GM21619 (cell line): ENCODE data around the gene ZNF219.
A peak's percentile ranks its signal among the peaks of the same experiment; 100 is the strongest.

Source experiments
- ATAC-seq: cut with Tn5 transposase; IDR thresholded peaks from one replicate; pipeline ENCODE4 v1.9.1; 2021; ENCODE audit not compliant: unreplicated experiment

Gene ZNF219

DNA sequence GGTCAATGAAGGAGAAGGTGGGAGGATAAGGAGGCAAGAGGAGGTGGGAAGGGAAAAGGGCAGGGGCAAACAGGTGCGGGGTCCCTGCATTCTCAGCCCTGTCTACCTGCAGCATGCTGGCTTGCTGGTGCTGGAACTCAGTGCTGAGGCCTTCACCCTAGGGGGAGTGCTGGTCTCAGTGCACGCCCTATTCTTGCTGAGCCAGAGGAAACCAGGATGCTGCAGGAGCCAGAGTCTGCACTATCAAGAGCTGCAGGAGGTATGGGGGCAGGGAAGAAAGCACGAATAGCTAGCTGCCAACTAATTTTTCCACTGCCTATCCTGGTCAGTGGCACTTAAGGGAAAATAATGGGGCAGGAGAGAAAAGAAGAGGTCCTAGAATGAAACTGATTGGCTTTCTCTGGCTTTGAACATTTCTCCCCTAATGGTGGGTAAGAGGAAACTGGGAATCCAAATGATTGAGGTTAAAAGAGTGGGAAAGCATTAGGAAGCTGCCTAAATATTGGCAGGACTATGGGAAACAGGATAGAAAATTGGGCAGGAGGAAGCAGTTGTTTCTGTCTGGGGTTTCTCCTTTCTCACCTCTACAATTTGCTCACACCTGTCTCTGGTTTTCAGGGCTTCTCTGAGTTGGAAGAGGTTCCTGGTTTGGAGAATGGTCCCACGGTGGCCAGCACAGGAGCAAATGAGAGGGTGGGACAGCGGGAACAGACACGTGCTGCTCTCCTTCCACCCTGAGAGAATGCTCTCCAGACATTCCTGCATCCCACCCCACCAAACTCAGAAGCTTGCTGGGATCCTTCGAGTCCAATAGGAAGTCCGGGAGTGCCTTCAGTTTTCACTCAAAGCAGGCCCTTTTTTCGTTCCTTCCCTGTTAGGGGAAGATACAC lies 4.3 kb upstream of the ZNF219 start:
- ATAC-seq, result no peak

DNA sequence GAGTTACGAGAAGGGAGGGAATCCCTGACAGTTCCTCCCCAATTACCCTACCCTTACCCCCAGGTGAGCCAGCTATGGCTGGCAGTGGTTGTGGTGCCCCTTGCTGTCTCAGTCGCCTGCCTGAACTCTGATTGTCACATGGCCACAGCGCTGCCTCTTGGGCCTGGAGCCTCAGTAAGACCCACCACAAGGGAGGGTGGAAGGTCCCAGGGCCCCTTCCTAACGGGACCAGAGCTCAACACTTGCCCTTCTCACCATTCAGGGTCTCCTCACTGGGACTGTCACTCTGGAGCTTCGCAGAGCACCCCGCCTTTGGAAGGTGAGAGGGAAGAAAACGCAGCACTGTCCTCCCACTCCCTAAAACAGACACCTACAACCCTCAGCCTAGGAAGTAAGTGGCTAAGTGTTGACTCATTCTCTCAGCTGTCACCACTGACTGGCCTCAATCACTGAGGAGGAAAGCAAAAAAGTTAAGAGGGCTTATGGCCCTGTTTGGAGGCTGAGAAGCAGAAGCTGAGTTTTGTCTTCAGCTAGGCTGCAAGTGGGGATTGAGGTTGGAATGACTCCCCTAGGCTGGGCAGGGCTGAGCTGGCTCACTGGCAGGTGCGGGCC lies 3.5 kb upstream of the ZNF219 start:
- ATAC-seq, result no peak

DNA sequence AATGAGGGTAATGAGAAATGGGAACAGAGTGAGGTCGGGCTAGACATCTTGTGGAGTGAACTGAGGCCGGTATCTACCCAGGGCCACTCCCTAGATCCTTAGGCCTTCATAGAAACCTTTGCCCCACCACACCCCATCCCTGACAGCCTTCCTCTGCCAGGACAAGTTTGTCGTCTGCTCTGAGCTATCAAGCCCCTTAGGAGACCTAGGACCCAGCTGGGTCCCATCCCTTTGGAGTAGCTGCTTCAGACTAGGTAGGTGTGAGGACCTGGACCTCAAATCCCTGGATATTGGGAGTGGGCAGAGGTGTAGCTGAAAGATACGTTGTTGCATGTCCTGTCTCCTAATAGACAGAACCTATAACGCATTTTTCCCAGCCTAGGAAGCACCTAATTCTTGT lies 2.5 kb upstream of the ZNF219 start, which contains the start of gene TMEM253:
Gene TMEM253 (plus strand): TSS at position 136 of the 400 bp plus-strand sequence. CDS start 278 bp downstream, outside the sequence.
- no peak for ATAC-seq

DNA sequence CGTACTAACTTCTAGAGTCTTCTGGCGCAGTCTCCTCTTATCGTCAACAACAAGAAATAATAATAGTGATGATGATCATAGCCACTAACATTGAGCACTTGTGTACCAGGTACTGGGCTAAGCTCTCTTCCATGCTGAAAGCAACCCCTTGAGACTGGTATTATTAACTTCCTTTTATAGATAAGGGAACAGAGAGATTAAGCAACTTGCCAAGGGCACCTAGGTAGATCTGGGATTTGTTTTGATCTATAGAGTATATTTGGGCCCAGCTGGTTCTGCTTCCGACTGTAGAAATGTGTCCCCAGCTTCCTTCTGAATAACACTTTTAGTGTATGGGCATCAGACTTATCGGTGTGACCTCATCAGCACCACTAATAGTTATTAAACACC lies 1.1 kb upstream of the ZNF219 start:
- ATAC-seq, result no peak

DNA sequence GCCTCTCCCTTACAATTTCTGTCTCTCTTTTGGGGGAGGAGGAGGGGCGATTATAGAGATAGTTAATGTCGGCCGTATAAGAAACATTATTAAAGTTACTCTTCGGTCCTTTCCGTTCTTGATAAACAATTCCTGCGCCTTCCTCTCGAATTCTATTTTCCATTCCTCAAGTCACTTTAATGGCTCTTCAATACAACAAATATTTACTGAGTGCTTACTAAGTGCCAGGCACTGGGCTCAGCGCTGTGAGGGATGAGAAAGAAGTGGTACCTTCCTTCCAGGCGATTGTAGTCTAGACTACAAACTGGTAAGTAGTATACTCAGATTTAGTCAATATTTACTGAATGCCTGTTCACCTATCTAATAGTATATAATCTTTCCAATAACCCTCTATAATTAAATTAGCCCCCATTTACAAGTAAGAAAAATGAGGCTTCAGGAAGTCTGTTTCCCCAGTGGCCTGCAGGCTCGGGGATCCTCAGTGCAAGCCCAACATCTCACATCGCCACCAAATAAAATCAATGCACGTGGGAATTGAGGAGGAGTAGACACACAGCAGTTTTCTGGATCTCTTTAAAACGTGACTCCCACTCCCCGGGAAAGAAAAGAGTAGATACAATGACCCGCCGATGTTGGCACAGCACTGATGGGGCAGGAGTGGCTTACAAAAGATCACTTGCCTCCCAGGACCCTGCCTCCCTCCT lies 589 bp upstream of the ZNF219 start:
- no peak for ATAC-seq

DNA sequence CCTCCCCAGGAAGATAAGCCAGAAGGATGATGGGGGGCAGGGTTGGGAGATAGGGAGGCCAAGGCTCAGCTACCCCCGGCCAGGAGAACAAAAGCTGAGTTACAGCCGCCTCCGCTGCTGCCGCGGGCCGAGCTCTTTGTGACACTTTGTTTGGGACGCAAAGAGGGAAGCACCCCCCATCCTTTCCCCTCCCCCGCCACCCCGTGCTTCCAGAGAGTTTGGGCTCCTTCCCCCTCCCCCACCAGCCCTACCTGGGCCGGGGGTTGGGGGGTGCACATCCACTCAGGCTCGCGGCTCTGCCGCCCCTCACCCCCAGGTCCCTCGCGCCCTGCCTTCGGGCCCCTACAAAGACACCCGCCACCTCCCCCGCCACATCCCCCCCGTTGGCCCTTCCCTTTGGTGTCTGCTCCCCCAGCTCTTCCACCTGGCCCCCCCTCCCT lies 799 bp downstream of the ZNF219 start:
- no peak for ATAC-seq

DNA sequence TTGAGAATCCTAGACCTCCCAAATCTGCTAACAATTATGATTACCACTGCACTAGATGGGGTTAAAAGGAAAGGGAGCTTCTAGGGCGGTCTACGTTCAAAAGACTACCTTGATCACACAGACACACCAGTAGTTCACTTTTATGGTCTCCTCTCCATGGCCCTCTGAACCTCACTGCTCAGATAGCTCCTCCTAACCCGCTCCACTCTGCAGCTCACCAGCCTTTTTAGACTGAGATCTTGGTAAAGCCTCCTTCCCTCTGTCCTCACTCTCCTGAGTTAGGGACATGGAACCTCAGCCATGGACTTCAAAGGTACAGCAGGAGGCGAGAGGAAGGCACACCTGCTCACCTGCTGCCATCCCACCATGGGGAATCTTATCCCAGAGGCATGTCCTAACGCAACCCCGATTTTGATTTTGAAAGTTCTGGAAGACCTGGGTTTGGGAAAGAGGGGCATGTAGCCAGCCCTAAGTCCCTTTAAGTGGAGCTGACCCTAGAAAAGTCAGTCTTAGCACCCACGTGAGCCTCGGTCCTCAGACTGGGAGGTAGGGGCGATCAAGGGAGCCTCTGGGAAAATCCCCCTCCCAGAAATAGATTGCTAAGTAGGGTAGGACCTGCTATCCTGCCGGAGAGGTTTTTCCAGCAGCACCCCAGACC lies 1.3 kb downstream of the ZNF219 start:
- no peak for ATAC-seq

DNA sequence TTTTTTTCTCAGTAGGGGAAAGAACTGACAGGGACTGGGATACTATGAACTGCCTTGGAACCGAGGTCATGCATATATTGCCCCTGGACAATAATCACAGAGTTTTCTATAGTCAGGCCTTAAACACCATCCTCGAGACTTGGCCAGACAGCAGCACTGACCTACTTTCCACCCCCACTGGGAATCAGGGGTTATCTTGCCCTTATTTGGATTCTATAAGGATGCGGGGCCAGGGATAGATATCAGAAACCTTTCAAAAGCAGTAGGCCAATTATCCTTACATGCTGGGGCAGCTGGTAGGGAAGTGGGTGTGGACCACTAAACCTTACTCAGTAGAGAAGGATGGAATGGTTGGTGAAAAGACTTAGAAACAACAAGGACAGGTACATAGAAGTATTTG lies 2.0 kb downstream of the ZNF219 start:
- no peak for ATAC-seq

DNA sequence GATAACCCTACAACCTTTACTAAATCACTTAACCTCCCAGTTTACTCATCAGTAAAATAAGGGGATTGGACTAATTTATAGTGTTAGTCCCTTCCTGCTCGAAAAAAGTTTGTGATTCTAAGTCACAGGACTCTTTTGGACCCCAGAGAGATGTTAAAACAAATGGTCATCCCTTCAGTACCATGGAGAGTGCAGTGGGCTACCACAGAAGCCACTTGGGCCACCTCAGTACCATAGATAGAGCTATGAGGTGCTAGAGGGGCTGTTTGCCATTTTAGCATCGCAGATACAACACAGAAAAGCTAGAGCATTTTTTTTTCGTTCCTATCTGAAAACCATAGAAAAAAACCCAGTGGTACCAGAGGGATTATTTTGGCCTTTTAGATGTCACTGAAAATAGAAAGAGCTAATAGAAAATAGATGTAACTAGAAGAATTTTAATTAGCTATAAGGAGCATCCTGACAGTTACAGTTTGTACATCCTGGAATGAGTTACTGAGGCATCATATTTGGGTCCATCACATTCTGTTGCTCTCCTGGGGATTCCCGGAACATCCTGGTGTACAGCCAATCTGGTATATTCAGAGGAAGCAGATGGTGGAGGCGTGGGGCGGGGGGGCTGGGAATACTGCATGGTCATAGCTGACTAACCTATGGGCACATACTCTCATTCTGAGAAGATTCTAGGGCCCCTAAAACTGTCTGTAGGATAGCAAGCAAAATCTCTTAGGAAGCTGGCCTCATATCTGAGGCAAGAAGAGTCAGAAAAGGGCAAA lies 2.8 kb downstream of the ZNF219 start:
- ATAC-seq, result no peak

DNA sequence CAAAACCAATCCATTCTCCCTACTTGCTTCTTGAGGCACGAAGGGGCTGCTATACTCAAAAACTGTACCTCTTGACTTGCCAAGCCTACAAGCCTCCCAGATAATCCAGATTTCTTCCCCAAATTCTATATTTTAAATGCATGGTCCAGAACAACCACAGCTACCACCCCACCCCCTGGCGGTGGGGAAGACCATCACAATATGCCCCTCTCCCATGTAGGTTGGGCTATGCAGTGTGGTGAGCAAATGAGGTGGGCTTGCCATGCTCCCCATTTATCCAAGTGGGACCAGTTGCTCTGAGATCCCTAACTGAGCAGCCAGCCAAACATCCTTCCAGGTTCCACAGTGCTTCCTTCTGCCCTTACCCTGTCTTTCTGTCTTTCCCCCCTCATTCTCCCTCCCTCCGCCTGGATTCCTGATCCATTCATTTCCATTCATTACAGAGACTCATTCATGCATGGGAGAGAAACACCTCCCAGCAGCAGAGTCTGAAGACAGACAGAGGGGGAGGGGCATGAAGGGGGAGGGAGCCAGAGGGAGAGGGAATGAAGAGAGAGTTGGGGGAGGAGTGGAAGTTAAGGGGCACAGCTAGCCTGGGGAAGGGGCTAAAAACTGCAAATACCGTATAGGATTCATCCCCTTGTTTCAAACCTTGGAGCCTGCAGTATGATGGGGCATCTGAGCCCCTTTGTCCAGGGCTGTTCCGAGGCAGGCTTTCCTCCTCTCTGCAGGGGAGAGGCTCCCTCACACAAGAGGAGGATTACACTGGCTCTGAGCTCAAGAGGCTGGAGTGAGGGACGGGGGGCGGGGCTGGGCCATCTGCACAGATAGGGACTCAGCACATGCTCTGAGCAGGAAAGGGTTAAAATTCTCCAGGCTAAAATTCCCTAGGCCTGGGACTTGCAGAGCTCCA lies 4.4 kb downstream of the ZNF219 start:
- ATAC-seq, result no peak

DNA sequence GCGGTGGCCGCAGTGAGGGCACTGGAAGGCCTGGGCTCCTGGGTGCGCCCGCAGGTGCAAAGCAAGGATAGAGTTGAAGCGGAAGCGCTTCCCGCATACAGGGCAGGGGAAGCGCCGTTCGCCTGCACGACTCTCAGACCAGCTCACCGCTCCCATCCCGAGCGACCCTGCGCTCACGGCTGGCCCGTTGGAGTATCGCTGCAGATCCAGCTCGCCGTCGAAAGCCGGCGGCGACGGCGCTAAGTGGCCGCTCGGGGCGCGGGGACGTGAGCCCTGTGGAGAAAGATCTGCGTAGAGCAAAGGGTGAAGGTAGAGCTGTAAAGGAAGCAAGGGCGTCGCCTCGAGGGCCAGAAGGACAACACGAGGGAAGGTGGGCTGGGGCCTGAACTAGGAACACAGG lies 5.4 kb downstream of the ZNF219 start:
- ATAC-seq, result no peak

DNA sequence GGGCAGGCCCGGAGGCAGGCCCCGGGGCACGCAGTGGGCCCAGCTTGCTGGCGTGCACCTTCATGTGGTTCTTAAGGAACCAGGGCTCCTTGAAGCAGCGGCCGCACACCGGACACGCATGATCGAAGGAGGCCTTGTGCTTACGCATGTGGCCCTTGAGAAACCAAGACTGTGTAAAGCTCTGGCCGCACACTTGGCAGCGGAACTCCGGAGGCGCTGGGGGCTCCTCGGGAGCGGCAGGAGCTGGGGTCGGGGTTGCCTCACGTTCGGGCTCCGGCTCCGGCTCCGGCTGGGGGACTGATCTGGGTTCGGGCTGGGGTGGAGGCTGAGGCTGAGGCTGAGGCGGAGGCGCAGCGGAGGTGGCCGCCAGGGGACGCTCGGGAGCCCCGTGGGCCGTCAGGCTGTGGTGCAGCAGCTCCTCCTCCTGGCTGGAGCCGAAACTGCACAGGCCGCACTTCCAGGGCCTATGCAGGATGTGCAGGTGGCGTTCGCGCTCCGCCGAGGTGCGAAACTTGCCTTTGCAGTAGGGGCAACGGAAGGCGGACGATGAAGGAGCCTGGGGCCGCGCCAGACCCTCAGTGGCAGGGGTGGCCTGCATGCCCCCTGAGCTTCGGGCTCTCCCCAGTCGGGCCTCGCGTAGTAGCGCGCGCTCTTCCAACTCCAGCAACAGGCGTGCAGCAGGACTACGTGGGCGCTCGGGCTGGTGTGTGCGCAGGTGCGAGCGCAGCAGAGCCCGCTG lies 6.0 kb downstream of the ZNF219 start:
- ATAC-seq, result peak; percentile 80

DNA sequence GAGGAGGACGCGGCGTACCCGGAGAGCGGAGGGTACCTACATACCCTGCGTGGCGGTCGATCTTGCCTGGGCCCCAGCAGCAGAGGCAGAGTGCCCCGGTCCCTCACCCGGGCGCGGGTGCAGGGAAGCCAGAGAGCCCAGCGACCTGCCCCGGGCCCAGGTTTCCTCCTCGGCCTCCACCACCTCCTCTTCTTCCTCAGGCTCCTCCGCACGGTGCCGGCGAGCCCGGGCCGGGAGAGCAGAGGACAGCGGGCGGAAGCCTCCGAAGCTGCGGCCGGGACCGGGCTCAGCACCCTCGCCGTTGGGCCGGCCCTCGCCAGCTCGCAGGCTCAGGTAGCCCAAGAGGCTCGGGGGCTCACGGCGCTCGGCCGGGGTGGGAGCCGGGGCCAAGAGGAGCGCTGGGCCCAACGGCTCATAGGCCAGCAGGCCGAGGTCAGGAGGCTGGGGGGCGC lies 6.6 kb downstream of the ZNF219 start:
- no peak for ATAC-seq

DNA sequence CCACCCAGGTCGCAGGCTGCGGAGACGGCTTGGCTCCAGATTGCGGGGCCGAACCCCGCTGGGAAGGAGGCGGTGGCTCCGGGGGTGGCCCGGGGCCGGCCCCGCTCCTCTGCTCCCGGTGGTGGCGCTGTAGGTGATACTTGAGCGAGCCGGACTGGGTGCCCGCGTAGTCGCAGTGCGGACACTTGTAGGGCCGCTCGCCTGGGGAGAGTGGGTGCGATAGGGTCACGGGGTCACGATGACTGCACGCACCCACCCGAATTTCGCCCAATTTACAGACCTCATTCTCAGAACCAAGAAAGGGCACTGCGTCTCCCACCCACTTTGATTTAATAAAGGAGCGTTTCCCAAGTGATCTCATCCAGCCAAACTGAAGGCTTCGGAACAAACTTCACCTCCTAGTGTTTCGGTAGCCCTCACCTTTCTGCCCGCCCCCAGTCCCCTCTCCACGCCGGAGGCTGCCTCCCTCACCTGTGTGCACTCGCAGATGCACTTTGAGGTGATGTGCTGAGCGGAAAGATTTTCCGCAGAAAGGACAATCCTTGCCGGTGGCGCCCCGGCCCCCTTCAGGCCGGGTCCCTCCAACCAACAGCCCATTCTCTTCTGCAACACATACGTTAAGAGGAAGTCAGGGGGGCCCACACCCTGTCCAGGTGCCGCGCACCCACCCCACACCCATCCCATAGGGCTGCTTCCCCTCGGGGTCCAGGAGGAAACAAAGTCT lies 7.4 kb downstream of the ZNF219 start:
- ATAC-seq, result no peak

DNA sequence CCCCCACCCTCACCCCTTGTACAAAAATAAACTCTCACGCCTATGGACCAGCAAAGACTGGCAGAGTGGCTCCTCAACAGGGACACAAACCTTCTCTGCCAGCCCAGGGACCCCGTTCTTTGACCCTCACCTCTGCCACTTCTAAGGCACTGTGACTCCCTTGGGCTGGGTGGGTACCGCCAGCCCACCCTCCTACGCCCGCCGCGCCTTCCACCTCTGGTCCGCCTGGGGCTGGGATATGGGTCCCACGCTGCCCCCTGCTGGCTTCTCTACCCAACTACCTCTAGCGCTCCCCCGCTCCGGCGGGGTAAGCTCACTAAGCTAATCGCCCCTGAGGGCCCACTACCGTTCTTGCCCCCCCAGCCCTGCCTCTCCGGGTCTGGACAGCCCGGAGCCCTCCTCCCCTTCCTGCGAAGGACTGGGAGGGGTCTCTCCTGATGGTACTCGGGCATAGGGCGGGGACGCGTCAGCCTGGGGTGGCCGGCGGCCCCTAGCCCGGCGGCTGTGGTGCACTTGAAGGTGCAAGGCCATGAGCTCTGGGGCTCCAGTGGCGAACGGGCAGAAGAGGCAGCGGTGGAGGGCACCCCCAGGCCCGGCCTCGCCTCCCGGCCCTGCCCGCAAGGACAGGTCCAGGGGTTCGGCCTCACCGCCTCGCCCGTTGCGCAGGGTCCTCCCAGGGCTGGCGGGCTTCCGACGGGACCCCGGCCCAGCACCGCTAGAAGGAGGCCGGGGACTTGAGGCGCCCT lies 8.1 kb downstream of the ZNF219 start:
- no peak for ATAC-seq

DNA sequence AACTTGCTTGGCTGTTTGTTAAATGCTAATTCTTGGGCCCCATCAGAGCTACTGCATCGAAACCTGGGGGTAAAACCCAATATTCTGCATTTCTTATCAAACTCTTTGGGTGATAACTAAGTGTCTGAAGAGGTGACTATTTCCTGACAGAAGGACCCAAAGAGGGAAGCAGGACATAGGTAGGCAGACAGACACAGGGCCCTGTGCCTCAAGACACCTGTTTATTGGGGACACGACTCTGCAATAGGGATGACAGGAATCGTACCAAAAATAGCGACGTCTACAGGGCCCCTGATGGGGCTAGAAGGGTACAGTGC lies 8.6 kb downstream of the ZNF219 start:
- no peak for ATAC-seq

DNA sequence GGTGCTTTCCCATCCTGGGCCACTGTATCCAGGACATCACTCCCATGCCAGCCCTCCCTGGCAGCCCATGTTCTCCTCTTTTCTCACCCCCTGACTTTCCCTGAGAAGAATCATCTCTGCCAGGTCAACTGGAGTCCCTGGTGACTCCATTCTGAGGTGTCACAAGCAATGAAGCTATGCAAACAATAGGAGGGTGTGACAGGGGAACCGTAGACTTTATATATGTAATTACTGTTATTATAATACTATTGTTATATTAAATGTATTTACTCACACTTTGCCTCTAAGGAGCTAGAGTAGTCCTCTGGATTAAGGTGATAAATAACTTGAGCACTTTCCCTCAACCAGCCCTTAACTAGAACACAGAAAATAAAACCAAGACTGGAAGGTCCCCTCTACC lies 9.2 kb downstream of the ZNF219 start:
- ATAC-seq, result no peak

DNA sequence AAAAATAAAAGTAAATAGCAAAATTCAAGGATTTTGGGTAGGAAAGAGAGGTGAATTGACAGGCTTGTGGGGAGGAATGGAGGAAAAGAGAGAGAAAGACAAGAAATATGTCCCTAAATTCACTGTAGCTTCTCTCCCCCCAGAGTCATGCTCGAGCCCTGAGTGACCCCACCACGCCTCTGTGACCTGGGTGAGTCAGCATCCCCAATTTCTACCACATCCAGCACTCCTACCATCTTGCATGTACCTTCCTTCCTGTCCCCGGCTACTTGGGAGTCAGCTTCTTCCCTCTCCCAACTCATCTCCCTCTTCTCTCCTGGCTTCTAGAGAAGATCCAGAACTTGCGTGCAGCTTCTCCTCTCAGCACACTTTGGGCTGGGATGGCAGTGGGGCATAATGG lies 9.8 kb downstream of the ZNF219 start:
- ATAC-seq, result no peak
